GM18519 (cell line): Measurements from ENCODE around the gene SDS.

Experiments
- ATAC-seq: cut with Tn5 transposase; IDR thresholded peaks from one replicate; pipeline ENCODE4 v1.9.1; 2021; ENCODE audit warnings: mild to moderate bottlenecking, moderate library complexity; ENCODE audit not compliant: unreplicated experiment, low FRiP score

Gene SDS

GRCh38 chr12:113385282-113385882, 18.3 kb downstream of the SDS start:
- ATAC-seq, result no peak

DNA sequence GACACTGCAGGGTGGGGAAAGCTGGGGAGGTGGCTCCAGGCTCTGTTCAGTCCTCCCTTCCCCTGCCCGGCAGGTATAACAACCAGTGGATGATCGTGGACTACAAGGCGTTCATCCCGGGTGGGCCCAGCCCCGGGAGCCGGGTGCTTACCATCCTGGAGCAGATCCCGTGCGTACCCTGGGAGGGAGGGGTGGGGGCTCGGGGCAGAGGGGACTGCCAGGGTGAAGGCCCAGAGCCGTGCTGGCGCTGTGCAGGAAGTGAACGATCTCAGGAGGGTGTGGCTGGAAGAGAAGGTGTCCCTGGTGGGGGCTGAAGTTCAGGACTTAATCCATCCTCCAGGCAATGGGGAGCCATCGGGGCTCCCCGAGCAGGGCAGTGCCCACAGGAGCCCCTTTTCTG, 18.9 kb downstream of the SDS start:
- no peak for ATAC-seq

DNA sequence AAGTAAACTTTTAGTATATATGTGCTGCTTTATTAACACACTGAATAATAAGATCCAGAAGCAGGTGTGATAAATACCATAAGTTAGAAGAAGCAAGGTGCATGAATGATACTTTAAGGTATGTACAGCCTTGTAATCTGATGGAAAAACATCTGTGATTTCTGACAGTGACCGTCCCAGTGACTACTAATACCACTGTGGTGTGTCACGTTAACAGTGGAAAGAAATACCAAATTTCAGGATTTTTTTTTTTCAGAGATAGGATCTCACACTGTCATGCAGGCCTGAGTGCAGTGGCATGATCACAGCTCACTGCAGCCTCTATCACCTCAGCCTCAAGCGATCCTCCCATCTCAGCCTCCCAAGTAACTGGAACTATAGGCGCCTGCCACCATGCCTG, 21.5 kb downstream of the SDS start:
- no peak for ATAC-seq

GRCh38 chr12:113381220-113381619, 22.5 kb downstream of the SDS start:
- no peak for ATAC-seq

DNA sequence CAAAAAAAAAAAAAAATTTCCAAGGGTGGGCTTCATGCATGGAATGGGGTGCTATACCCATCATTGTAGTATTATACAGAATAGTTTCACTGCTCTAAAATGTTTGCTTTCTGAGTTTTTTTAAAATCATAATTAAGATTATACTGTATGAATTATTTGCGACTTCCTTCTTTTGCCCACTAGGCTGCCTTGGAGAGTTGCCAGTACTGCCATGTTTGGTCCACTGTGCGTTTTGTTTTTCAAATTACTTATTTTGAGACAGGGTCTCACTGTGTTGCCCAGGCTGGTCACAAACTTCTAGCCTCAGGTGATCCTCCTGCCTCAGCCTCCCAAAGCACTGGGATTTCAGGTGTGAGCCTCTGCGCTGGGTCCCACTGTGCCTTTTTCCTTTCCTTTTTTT, 25.4 kb downstream of the SDS start:
- ATAC-seq, result no peak

GRCh38 chr12:113374823-113375428, 28.8 kb downstream of the SDS start:
- ATAC-seq, result no peak

DNA sequence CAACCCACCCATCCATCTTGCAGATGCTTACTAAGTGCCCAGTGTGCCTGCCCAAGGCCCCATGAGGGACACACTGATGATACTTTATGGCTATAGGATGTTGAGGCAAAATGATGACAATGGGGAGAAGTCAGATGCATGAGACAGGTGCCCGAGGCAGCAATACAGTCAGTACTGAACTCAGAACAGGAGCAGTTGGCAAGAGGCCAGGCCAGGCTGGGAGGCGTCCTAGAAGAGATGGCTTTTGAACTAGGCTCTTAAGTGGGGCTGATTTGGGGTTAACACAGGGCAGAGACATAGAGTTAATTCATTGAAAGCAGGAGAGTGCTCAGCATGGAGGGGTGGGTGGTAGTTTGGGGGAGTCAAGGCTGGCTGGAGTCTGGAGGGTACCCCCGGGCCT, 29.7 kb downstream of the SDS start:
- no peak for ATAC-seq

- no peak for ATAC-seq
These were observed 30.2 kb downstream of the SDS start for GRCh38 chr12:113373440-113373839.

DNA sequence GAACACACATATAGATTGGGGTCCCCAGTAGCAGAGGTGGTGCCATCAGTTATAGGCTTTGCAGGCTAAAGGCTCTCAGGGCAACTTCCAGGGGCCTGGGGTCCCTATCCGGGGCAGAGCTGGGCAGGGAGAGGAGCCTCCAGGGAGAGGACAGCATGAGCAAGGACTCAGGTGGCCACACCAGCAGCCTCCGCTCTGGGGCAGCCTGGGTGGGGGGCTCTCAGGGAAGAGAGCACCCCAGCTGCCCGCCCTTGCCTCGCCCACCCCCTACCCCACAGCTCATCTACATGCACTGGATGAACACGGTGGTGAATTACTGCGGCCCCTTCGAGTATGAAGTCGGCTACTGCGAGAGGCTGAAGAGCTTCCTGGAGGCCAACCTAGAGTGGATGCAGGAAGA, 31.3 kb downstream of the SDS start:
- ATAC-seq, result no peak

DNA sequence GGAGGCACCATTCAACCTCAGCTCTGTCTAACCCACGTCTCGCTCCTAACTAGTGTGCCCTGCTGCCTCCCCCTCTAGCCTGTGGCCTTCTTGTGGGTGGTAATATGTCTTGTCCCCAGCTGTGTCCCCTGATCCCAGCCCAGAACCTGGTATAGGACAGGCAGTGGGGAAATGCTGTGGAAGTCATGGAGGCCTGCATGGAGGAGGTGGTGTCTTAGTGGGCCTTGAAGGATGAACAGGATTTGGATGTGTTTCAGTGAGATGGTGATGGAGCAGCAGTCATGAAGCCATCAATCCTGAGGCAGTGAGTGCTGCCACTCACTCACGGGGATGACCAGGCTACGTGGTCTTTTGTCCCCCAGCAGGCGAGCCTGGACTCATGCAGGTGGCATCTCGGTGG, 31.9 kb downstream of the SDS start:
- no peak for ATAC-seq

GRCh38 chr12:113370923-113371682, 32.6 kb downstream of the SDS start:
- no peak for ATAC-seq

- no peak for ATAC-seq
These were observed 34.2 kb downstream of the SDS start for GRCh38 chr12:113369391-113369985.

DNA sequence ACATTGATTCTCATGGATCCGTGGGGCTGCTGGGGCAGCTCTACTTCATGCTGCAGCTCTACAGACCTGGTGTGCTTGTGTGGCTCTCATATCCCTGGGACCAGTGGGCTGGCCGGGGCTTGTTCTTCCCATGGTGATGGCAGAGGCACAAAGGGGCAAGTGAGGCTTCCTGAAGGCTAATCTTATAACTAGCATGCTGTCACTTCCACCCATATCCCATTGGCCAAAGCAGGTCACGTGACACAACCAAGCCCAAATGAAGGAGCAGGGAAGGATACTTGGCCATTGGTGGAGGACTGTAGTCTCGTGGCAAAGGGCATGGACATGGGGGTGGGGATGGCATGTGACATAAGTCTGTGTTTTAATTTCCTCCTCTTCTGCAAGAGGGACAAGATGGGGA, 35.4 kb downstream of the SDS start:
- no peak for ATAC-seq

DNA sequence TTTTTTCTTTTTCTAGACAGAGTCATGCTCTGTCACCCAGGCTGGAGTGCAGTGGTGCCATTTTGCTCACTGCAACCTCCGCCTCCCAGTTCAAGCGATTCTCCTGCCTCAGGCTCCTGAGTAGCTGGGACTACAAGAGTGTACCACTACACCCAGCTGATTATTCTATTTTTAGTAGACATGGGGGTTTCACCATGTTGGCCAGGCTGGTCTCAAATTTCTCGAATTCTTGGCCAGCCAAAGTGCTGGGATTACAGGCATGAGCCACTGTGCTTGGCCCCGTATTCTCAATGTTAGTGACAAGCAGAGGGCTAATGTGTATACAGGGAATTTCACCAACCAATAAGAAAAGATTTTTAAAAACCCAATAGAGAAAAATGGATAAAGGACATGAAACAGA, 36.9 kb downstream of the SDS start:
- ATAC-seq, result no peak

- ATAC-seq, result no peak
These were observed 37.9 kb downstream of the SDS start for GRCh38 chr12:113365639-113366395.

GRCh38 chr12:113364698-113365097, 39.0 kb downstream of the SDS start:
- ATAC-seq, result no peak

GRCh38 chr12:113361574-113362370, 41.9 kb downstream of the SDS start:
- no peak for ATAC-seq

GRCh38 chr12:113359939-113360748, 43.5 kb downstream of the SDS start:
- ATAC-seq, result no peak
